Forelimb muscle (tissue), 1 donor: Measurements from ENCODE around the gene MAPK9. TPM values are rescaled to one million over a fixed set of nuclear protein-coding genes. Genes with fewer than 3 reads are reported as not detected.
A peak's percentile ranks its signal among the peaks of the same experiment; 100 is the strongest.

ENCODE experiments used
- DNase-seq: peaks from one replicate; pipeline ENCODE4 v3.0.0-alpha.2; 2013; ENCODE audit warnings: low read depth
- polyA plus RNA-seq: library from polyadenylated mRNA; unstranded; fragments of 120-200 nt; gene quantifications from one replicate; pipeline ENCODE4 v1.2.1, GENCODE V29; 2013; ENCODE audit not compliant: insufficient read length

Gene MAPK9
- 31.0 TPM for polyA plus RNA-seq

DNA sequence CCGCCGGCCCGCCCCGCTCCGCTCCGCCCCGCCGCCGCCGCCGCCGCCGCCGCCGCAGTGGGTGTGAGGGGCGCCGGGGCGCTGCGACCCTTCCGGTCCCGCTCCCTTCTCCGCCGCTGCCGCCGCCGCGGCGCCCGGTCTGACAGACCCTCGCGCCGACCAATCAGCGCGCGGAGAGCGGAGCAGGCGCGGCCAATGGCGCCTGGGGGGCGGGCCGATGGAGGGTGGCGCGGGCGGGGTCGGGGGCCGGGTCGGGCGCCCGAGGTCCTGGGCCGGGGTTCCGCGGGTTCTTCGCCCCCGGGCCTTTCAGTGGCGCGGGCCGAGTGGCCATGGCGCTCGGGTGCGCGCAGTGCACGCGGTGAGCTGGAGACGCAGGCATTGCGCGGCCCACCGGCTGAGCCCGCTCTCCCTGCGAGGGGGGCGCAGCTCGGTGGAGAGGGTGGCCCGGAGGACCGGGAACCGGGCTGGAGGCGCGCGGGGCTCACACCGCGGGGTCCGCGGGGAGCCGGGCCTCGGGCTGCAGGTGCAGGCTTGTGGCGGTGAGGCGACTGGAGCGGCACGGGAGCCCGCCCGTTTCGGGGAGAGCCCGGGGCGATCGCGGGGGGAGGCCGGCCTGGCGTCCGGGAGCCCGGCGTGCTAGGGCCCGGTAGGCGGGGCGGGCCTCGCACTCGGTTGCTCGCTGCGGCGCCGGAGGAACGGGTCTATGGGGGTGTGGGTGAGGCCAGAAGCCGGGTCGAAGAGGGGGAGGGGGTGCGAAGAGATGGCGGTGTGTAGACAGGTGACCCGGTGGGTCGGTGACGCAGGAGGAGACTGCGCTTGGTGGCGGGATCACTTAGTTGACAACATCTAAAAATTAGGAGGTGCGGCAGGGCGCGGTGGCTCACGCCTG is at the start of gene MAPK9:
MAPK9 (minus strand) TSS at position 141 of the 889 bp plus-strand sequence. CDS start 11,522 bp downstream, outside the sequence.
- DNase-seq, result peak; percentile 51

DNA sequence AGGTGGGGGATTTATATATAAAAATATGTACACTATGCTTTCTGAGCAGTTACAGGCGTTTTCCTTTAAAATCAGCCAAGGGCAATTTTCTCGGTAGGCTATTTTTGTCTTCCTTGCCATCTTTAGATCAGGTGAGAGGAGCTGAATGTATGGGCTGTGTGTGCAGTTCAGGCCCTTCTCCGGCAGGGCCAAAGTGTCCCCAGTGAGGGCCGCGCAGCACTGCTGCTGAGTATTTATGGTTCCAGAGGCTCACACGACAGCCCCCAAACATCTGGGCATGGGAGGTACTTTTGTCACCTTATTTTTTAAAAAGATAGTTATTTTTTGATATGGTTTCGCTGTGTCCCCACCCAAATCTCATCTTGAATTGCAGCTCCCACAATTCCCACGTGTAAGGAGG is 49.7 kb upstream of the MAPK9 start:
- no peak for DNase-seq

GRCh38 chr5:180340856-180341255 is 49.0 kb upstream of the MAPK9 start:
- no peak for DNase-seq

DNA sequence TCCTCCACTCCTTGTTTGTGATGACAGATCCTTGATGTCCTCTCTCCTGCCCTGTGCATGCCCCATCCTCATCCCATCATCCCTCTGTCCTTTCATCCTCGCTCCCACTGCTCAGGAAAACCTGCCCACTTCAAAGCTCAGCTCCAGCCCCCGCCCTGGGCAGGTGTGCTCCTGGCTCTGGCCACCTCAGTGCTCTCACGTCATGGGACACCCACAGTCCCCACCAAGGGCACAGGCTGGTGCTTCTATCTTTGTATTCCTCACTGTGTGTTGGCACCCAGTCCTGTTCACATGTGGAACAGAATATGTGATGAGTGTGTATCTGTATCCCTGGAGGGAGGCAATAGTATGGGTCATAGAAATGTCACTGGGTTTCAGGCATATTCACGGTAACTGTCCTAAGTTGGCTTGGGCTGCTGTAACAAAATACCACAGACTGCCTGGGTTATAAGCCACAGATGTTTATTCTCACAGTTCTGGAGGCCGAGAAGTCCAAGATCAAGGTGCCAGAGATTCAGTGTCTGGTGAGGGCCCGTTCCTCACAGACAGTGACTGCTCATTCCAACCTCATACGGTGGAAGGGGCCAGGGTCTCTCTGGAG is 47.8 kb upstream of the MAPK9 start:
- no peak for DNase-seq

GRCh38 chr5:180338001-180338707 is 46.3 kb upstream of the MAPK9 start:
- DNase-seq, result no peak

DNA sequence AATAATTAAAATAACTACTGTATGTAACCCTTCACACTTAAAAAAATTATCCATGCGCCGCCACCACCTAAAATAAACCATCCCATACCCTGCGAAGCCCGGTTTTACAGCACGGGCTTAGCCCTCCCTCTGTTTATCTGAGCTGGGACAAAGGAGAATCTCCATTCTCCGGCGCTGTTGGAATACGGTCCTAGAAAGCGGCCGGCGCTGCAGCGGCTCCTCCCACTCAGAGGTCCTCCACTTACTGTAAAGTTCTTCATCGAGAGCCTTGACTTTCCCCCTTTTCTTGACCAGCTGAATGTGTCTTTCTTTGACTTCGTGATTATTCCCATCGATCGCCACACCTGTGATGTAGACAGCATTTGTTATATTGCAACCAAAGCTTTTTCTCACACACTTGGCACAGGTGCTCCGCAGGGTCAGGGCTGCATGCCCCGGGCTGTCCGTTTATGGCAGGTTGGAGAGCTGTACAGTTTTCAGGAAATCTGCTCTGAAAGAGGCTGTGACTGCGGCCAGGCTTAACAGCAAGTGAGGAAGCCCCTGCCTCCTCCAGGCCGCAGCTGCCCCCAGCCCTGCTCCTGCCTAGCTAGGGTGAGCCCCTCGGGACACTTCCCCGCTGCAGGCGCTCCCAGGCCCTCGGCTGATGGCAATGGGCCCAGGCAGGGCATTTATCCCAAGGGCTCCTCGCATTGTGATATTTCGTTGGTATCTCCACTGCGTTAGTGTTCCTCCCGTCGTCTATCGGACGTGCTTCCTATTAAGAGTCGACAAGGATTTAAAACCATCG is 44.5 kb upstream of the MAPK9 start:
- DNase-seq, result no peak

- no peak for DNase-seq
Observed at GRCh38 chr5:180335614-180336233, 43.8 kb upstream of the MAPK9 start.

DNA sequence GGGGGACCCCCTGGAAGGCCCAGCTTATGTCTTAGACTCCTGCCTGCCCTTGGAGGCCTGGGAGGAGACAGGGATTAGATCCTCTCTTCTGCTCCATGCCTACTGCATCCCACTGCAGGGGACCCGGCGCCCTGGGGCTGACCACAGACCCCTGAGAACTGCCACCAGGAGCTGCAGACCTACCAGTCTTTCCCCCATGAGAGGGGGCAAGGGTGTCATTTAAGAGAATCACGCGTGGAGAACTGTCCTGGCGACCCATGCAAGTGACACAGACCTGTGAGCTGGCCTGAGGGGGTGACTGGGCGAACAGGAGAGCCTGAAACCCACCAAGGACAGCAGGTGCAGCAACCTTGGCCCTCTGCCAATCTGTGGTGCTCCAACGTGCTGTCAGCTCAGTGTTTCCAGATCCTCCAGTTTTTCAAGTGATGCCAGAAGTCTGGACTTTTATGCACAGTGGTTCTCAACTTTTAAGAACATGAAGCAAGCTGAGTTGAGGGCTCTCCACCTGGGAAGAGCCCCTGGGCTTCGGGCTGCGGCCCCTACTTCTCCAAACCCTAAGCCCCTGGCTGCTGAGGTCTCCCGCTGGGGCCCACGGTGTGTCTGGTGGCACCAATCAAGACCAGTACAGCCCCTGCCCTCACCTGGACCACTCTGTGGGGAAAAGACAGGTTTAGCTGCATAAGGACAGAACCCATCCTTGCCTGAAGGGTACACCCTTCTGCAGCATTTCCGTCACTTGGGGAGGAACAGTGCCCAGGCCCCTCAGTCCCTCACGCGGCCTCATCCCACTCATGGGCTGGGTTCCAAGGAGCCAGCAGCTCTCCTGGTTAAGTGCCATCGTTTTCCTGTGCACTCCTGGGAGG is 43.1 kb upstream of the MAPK9 start:
- no peak for DNase-seq

DNA sequence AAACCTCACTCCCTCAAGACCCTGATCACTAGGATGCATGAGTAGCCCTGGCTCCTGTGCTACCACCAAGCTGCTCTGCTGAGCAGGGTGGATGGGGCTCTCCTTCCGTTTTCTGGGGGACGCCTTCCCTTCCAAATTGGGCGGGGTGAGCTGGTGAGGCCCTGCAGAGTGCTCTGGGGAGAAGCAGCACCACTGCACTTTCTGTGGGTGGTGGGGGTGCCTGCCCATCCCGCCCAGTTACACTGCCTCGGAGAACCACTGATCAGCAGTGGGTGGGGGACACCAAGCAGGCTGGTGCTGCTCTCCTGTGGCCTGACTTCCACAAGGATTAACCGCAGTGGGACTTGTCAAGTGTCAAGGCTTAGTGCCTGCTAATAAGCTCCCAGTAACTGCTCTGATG is 42.3 kb upstream of the MAPK9 start:
- no peak for DNase-seq

- no peak for DNase-seq
Observed at GRCh38 chr5:180333661-180334060, 41.8 kb upstream of the MAPK9 start.

- no peak for DNase-seq
Observed at GRCh38 chr5:180332861-180333260, 41.0 kb upstream of the MAPK9 start.

GRCh38 chr5:180332051-180332517 is 40.2 kb upstream of the MAPK9 start:
- no peak for DNase-seq

DNA sequence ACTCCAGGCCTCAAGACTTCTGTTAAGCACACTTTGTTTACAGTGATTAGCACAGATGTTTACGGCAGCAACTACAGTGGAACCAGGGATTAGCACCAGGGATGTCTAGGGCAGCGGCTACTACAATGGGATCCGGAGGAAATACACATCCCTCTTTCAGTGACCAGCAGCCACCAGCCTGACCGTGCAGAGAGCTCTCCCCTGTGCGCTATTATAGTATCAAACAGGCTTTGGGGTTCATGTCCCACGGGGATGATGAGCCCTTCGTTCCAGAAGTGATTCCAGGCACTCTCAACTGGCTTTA is 39.7 kb upstream of the MAPK9 start:
- DNase-seq, result no peak

- DNase-seq, result no peak
Observed at GRCh38 chr5:180330810-180331646, 39.1 kb upstream of the MAPK9 start.

GRCh38 chr5:180330270-180330648 is 38.4 kb upstream of the MAPK9 start:
- no peak for DNase-seq

- no peak for DNase-seq
Observed at GRCh38 chr5:180329606-180330269, 37.9 kb upstream of the MAPK9 start.

DNA sequence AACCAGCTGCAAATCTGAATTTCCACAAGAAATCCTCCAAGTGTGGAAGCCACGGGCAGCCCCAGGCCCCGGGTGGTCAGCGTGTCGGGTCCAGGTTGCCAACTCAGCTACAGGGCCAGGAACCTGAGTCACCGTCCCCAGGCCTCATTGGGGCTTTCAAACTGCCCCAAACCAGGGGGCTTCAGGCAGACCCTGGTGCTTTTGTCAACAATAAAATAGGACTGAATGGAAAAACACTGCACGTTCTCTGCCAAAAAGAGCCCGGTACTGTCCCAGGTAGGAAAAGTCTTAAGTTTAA is 37.2 kb upstream of the MAPK9 start:
- no peak for DNase-seq

- DNase-seq, result no peak
Observed at GRCh38 chr5:180328296-180329137, 36.6 kb upstream of the MAPK9 start.
